ENCODE data around the gene GALNT17.

DNA sequence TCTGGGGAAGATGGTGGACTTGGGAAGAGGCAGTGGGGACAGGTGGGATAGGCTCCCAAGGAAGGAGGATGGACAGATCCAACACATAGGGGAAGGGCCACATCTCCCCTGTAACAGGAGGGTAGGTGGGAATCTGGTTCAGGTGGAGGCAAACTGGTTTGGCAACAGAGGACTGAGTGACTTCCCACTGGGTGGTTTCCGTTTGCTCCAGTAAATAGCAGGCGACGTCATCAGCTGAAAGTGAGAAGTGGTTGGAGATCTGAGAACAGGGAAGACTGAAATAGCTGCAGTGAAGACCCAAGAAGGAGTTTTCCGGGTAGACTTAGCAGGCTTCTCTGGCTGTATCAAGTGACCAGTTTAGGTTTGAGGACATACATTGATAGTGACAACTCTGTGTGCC is 504.4 kb downstream of the GALNT17 start:
- TF ChIP-seq EZH2 (optimal IDR thresholded peaks at IDR 0.05; ENCODE audit: low read depth, low read length) = no peak
- no peak for TF ChIP-seq CTCF (IDR thresholded peaks at IDR 0.05; ENCODE audit: low read length)
- TF ChIP-seq EZH2phosphoT487 (IDR thresholded peaks at IDR 0.05; ENCODE audit: low read length) = no peak
